HG02588 (cell line): ENCODE measurements around the gene DEFB118.
"Not testable (repeated sequence)": the region's sequence is repeated elsewhere in the genome, so short reads cannot be mapped to it uniquely, and the experiment has no call there.

Source experiments
- ATAC-seq: cut with Tn5 transposase; IDR thresholded peaks from one replicate; pipeline ENCODE4 v1.9.1; 2021; ENCODE audit warnings: mild to moderate bottlenecking, moderate library complexity; ENCODE audit not compliant: unreplicated experiment

DEFB118 gene, protein sequence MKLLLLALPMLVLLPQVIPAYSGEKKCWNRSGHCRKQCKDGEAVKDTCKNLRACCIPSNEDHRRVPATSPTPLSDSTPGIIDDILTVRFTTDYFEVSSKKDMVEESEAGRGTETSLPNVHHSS

DNA sequence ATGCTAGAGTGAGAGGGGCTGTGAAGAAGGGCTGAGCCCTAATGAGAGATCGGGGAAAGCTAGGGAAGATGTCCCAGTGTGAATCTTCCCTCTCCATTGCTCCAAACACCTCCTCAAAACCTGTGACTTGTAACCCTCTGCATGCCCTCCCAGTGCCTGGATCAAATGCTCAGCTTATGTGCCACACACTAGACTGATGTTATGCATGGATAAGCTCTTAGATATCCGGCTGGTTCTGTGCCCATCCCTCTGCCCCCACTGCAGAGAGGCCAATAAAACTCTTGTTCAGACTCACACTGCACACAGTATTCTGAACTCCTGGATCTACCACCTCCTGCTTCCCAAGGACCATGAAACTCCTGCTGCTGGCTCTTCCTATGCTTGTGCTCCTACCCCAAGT, at the start of gene DEFB118:
Gene DEFB118, plus strand, starts transcription at position 301 of the 400 bp plus-strand sequence. Its CDS starts 50 bp downstream, at position 351.
- ATAC-seq, result no peak

GRCh38 chr20:31322504-31322903, 45.9 kb upstream of the DEFB118 start:
- ATAC-seq, result no peak

- ATAC-seq, result no peak
These were observed 37.5 kb upstream of the DEFB118 start for GRCh38 chr20:31330893-31331292.

DNA sequence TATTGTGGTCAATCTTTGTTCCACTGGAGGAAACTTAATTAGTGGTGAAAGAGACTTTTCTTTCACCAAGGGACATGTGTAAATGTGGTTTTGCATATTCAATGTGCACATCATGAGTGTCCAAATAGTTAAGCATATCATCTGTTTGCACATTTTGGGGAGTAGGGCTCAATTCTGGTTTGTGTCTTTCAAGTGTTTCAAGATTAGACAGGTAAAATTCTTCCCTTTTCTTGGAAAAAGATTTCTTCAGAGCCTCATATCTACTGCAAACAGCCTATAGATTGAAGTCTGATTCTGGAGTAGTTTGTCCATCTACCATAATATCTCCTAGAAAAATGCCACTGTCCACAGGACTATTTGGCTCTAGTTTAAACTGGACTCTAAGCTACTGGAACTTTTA, 26.9 kb upstream of the DEFB118 start:
- no peak for ATAC-seq

- ATAC-seq, result no peak
These were observed 12.4 kb upstream of the DEFB118 start for GRCh38 chr20:31355981-31356380.

GRCh38 chr20:31363295-31363694, 5.1 kb upstream of the DEFB118 start:
- no peak for ATAC-seq

DNA sequence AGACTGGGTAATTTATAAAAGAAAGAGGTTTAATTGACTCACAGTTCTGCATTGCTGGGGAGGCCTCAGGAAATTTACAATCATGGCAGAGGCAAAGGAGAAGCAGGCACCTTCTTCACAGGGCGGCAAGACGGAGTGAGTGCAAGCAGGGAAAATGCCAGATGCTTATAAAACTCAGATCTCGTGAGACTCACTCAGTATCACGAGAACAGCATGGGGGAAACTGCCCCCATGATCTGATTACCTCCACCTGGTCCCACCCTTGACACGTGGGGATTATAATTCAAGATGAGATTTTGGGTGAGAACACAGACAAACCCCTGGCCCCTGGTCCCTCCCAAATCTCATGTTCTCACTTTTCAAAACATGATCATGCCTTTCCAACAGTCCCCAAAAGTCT, 4.1 kb upstream of the DEFB118 start:
- not testable (repeated sequence) for ATAC-seq

DNA sequence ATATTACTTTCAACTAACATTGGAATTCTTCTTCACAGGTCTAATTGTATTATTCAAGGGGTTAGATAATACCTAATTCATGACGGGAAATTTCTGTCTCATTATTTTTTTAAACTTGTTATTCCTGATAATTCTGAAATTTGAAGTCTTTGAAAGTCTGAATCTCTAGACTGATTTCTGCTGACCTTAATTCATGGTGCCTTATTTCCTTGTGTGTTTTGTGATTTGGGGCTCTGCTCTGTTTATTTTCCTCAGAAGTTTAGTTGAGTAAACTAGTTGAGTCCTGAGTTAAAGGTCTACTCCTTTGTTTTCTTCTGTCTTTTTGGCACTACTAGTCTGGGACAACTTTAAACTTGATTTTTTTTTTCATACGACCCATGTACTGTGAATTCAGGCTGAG, 5.9 kb downstream of the DEFB118 start:
- ATAC-seq, result no peak

- ATAC-seq, result no peak
These were observed 22.1 kb downstream of the DEFB118 start, which contains the start of gene DEFB119 for GRCh38 chr20:31390490-31390889. DEFB119 (minus strand) TSS chr20:31390590; CDS start chr20:31390483, 107 bp downstream.

DNA sequence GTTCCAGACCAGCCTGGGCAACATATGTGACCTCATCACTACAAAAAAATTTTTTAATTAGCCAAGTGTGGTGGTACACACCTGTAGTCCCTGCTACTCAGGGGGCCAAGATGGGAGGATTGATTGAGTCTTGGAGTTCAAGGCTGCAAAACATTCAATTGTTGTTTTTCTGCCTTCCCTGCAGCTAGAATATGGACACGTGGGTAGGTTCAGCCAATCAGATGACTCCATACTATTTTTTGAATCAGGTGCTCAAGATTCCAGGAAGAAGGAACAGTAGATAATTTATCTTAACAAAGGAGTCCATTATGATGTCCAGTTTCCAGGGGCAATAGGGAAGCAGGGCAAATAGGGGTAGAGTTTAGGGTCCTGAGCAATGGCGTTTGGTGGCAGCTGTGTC, 24.4 kb downstream of the DEFB118 start:
- no peak for ATAC-seq

GRCh38 chr20:31394900-31395299, 26.5 kb downstream of the DEFB118 start:
- ATAC-seq, result no peak

DNA sequence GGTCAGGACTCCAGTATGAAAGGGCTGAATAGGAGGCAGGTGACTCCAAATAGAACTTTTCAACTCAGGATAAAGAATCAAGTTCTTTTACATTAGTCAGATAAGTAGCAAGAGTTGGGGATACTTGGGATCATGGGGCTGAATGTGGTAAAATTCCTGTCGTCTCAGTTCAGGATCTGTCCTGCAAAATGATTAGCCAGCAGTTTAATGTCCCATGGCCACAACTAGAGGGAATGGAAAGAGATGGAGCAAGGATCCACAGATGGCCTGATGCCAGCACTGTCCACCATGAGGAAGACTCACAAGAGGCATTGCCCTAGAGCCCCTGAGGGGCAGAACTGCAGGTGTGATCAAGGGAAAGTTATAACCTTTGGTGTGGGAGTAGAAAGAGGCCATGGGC, 35.5 kb downstream of the DEFB118 start:
- ATAC-seq, result no peak

- ATAC-seq, result no peak
These were observed 37.7 kb downstream of the DEFB118 start, which contains the start of gene DEFB121 for GRCh38 chr20:31406115-31406514. DEFB121 (minus strand) TSS chr20:31406215; CDS start chr20:31406152, 63 bp downstream.

DNA sequence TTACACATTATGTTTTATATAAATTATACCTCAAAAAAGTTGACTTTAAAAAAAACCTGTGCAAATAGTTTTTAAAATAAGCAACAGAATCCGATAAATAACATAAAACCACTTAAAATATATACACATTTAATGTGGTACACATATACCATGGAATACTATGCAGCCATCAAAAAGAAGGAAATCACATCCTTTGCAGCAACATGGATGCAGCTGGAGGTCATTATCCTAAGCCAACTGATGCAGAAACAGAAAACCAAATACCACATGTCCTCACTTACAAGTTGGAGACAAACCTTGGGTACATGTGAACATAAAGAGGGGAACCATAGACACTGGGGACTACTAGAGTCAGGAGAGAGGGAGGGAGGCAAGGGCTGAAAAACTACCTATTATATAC, 41.6 kb downstream of the DEFB118 start:
- ATAC-seq, result no peak

DNA sequence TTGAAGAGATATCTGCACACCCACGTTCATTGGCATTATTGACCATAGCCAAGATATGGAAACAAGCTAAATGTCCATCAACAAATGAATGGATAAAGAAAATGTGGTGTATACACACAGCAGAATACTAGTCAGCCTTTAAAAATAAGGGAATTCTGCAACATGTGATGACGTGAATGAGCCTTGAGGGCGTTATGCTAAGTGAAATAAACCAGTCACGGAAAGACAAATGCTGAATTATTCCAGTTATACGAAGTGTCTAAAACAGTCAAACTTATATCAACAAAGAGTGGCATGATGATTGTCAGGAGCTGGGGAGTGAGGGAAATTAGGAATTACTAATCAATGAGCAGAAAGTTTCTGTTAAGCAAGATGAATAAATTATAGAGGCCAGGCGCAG, 46.0 kb downstream of the DEFB118 start:
- ATAC-seq, result no peak

- no peak for ATAC-seq
These were observed 47.3 kb downstream of the DEFB118 start for GRCh38 chr20:31415653-31416052.

DNA sequence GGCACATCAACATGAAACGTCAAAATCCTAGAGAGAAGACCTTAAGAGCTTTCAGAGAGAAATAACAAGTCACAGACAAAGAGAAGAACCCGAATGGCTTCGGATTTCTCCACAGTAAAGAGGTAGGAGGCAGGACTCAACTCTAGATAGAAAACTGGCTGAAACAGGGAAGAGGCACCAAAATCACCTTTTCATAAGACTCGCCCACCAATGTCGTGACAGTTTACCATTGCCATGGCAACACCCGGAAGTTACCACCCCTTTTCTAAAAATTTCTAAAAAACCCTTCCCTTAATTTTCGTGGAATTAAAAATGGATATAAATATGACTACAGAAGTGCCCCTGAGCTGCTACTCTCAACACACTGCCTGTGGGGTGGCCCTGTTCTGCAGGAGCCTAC, 49.9 kb downstream of the DEFB118 start:
- ATAC-seq, result no peak
